Body of pancreas (tissue), 4 donors: ENCODE measurements around the gene PLEK2. TPM values are rescaled to one million over a fixed set of nuclear protein-coding genes. Genes with fewer than 3 reads are reported as not detected.
"Not testable (repeated sequence)": the region's sequence is repeated elsewhere in the genome, so short reads cannot be mapped to it uniquely, and the experiment has no call there.

Source experiments
- ATAC-seq: fragments of 150-250 bp; one replicate; pipeline ENCODE4 v1.9.1; 2016
- DNase-seq, 4 donors: peaks; one replicate each; pipeline ENCODE4 v3.0.0-alpha.2; 2019
- H3K27ac ChIP-seq, 4 donors: fragments of 200-600 bp; sonication (generic); 1 replicate in 3 of 4; 2 replicates in 1 of 4; pipeline versions ENCODE4 v1.5.1 to v1.6.1; 2016 to 2019; ENCODE audit warnings: mild to moderate bottlenecking in 1 of 4, mixed read lengths in 1 of 4, moderate library complexity in 1 of 4
- H3K27me3 ChIP-seq, 2 donors: fragments of 200-600 bp; sonication (generic); one replicate each; pipeline ENCODE4 v1.6.0; 2016; ENCODE audit warnings: mild to moderate bottlenecking in 1 of 2
- H3K36me3 ChIP-seq, 2 donors: fragments of 200-600 bp; sonication (generic); replicated peaks in 1 of 2; 2 replicates each; pipeline ENCODE4 v1.5.1; 2016; ENCODE audit warnings: low read depth in 2 of 2; ENCODE audit not compliant: insufficient read depth in 1 of 2
- H3K4me1 ChIP-seq: fragments of 200-600 bp; sonication (generic); one replicate; pipeline ENCODE4 v1.6.0; 2016
- H3K4me3 ChIP-seq, 2 donors: fragments of 200-600 bp; sonication (generic); 1 replicate in 1 of 2; 2 replicates in 1 of 2; pipeline ENCODE4 v1.5.1; 2016 to 2019
- H3K9me3 ChIP-seq, 3 donors: fragments of 200-600 bp; sonication (generic); 1 replicate in 2 of 3; 2 replicates in 1 of 3; pipeline ENCODE4 v1.5.1; 2016
- POLR2A ChIP-seq, 3 donors: fragments of 450-650 bp; IDR thresholded peaks; one replicate each; pipeline ENCODE4 v1.6.1; 2016; ENCODE audit warnings: antibody characterized with exemption in 3 of 3, mild to moderate bottlenecking in 2 of 3
- WGBS, 2 donors: methylation state at CpG; one replicate each; pipeline ENCODE4 v1.1.5; 2017; 5-methylcytosine and 5-hydroxymethylcytosine counted together
- intact Hi-C: fragments of 100-400 bp; cut with DNase I; formaldehyde crosslinking; loops from one replicate; pipeline ENCODE4 v1.15.1; 2023
- total RNA-seq, 2 donors: library from RNA; depleted of rRNA; stranded (reverse); fragments of >200 nt; gene quantifications; one replicate each; pipeline ENCODE4 v1.1.0, GENCODE V29; 2016
- TF ChIP-seq, protein P1 (sequence below), 7 experiments: fragments of 450-650 bp in 4 of 7; fragments of 200-600 bp in 3 of 7; sonication (generic) in 3 of 7; IDR thresholded peaks; one replicate each; pipeline ENCODE4 v1.5.1; 2016 to 2019; ENCODE audit warnings: antibody characterized with exemption in 7 of 7

Gene PLEK2
- total RNA-seq, 2 donors from 2014 or later: 7.5 to 9.2 TPM

DNA sequence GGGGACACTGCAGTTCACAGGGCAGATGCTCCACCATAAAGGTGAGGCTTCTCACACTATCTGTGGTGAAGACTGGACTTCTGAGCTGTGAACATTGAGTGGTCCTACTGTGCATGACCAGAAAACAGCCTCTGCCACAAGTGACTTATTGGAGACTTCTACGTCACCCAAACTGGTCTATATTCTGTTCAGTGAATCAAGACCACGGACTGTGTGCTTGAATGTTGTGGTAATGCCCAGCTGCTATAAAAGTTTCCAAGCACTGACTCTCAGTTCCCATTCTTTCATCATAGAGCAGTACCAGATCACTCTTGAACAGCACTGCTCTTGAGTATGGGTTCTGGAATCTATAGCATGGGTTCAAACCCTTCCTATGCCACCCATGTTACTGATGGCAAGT, 4.8 kb upstream of the PLEK2 start:
- DNase-seq (no peak), ATAC-seq (no peak)
- Histone ChIP-seq H3K4me1 (peaks cover 31% of the 10 kb centered on the region), H3K4me3 (no peak overlapping the region), H3K9me3 (no peaks in the 10 kb centered on the region), H3K36me3 (no peaks in the 10 kb centered on the region), H3K27me3 (no peaks in the 10 kb centered on the region), H3K27ac (no peak overlapping the region)
- no peak for TF ChIP-seq POLR2A (IDR thresholded peaks at IDR 0.05)
- TF ChIP-seq, protein P1, sequence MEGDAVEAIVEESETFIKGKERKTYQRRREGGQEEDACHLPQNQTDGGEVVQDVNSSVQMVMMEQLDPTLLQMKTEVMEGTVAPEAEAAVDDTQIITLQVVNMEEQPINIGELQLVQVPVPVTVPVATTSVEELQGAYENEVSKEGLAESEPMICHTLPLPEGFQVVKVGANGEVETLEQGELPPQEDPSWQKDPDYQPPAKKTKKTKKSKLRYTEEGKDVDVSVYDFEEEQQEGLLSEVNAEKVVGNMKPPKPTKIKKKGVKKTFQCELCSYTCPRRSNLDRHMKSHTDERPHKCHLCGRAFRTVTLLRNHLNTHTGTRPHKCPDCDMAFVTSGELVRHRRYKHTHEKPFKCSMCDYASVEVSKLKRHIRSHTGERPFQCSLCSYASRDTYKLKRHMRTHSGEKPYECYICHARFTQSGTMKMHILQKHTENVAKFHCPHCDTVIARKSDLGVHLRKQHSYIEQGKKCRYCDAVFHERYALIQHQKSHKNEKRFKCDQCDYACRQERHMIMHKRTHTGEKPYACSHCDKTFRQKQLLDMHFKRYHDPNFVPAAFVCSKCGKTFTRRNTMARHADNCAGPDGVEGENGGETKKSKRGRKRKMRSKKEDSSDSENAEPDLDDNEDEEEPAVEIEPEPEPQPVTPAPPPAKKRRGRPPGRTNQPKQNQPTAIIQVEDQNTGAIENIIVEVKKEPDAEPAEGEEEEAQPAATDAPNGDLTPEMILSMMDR (IDR thresholded peaks at IDR 0.05): no peak
- WGBS, 2 donors: 97 to 100% methylated on average over 2 of the region's 2 CpGs
- intact Hi-C loops: no loop called here

DNA sequence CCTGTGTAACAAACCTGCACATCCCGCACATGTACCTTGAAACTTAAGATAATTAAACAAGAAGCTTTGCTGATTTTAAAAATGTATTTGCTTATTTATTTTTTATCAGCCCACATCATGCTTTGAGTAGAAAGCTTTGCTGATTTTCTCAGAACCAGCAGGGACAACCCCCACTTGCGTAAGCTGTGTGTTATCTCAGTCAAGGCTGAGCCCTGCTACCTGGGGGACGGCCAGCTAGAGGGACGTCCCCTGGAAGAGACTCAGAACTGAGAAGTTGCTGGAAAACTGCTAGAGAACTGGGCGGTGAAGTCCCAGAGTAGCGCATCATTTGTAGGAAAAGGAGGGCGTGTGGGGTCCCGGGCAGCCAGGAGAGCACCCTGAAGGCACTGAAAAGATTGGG, 4.1 kb upstream of the PLEK2 start:
- DNase-seq: peak; percentile 52 to 79 (median 70)
- no peaks in the 10 kb centered on the region for H3K36me3 ChIP-seq
- no peaks in the 10 kb centered on the region for H3K27me3 ChIP-seq
- peak; percentile 64 for ATAC-seq
- H3K27ac ChIP-seq: no peak overlapping the region
- no peak overlapping the region for H3K4me3 ChIP-seq
- TF ChIP-seq POLR2A (IDR thresholded peaks at IDR 0.05): no peak
- TF ChIP-seq, protein P1 (IDR thresholded peaks at IDR 0.05): no peak
- intact Hi-C loops: no loop called here
- H3K4me1 ChIP-seq: peaks cover 37% of the 10 kb centered on the region
- WGBS, 2 donors: 26 to 33% methylated on average over 8 of the region's 8 CpGs
- H3K9me3 ChIP-seq: no peaks in the 10 kb centered on the region

DNA sequence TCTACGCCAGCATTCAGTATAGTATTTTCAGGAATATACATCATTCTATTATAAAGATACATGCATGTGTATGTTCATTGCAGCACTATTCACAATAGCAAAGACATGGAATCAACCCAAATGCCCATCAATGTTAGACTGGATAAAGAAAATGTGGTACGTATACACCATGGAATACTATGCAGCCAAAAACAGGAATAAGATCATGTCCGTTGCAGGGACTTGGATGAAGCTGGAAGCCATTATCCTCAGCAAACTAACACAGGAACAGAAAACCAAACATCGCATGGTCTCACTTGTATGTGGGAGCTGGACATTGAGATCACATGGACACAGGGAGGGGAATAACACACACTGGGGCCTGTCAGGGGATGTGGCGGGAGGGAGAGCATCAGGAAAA, 3.6 kb upstream of the PLEK2 start:
- H3K9me3 ChIP-seq, intact Hi-C loops: not testable (repeated sequence)
- WGBS, 2 donors: 79 to 83% methylated on average over 5 of the region's 5 CpGs

DNA sequence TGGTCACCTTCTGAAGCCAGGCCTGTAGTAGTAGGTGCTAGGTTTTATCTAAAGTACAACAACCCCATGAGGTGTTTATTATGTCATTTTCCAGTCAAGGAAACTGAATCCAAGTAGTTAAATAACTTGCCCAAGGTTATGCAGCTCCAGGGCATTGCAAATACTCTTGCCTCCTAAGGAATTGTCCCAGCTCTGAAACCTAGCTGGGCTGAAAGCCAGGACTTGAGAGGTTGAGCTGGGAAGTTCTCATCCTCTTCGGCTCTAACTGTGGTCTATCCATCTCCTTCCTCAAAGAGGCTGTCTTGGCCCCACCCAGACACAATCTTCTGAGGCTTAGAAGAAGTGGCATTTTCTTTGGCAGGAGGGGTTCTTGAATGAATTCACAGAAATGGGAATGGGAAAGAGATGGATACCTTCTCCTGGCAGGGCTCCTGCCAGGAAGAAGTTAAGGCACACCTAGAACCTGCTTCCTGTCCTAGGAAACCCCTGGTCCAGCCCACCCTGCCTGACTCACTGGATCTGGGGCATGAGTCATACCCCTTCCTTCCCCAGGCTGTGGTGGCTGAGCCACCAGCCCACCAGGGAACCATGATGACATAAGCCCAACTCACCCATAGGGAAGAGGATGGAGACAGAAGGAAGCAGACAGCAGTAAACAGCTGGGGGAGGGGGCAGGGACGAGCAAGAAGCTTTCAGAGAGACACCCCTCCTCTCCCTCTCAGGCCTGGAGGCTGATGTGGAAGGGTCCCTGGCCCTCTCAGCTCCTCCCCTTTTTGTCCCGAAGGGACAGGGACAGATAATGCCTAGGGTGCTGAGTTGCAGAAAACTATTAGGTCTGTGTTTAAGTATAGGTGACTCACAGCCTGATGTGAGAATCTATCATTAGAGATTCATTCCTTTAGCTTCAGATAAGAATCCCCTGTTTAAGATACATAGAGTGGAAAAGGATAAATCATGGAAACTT, 2.1 kb upstream of the PLEK2 start:
- WGBS, 2 donors: 35 to 53% methylated on average over 2 to 3 of the region's 3 CpGs
- intact Hi-C loops: no loop called here
- Histone ChIP-seq H3K27ac (no peak overlapping the region), H3K27me3 (no peaks in the 10 kb centered on the region), H3K4me1 (peaks cover 38% of the 10 kb centered on the region), H3K4me3 (no peak overlapping the region), H3K36me3 (no peaks in the 10 kb centered on the region), H3K9me3 (no peaks in the 10 kb centered on the region)
- DNase-seq (peak in 1 of 4 donors; percentile 40), ATAC-seq (no peak)
- TF ChIP-seq POLR2A (IDR thresholded peaks at IDR 0.05): no peak
- TF ChIP-seq, protein P1 (IDR thresholded peaks at IDR 0.05): no peak

More for the DNA sequence above, 3.6 kb upstream of the PLEK2 start:
- ATAC-seq, H3K36me3 ChIP-seq, H3K27me3 ChIP-seq, H3K27ac ChIP-seq, DNase-seq, H3K4me3 ChIP-seq: not testable (repeated sequence)
- peaks cover 38% of the 10 kb centered on the region for H3K4me1 ChIP-seq

DNA sequence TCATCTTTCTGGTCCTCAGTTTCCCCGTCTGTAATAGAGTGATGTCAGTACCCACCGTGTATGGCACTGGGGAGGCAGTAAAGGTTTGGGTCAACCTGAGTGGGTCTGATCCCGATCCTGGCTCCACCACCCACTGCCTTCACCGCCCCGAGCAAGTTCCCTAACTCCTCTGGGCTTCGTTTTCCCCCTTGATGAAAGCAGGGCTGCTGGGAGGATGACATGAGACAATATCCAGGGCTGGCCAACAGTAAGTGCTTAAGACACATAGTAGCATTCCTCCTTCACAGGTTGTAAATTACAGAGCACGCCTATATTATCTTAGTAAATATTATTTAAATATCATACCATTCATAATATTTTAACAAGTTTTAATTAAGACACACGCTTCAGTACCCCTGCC, 595 bp downstream of the PLEK2 start:
- no peaks in the 10 kb centered on the region for H3K27me3 ChIP-seq
- H3K27ac ChIP-seq: peak overlapping the region in 1 of 4 donors; percentile 36
- no peak overlapping the region for H3K4me3 ChIP-seq
- intact Hi-C loops: no loop called here
- TF ChIP-seq POLR2A (IDR thresholded peaks at IDR 0.05): no peak
- TF ChIP-seq, protein P1 (IDR thresholded peaks at IDR 0.05): no peak
- H3K9me3 ChIP-seq: no peaks in the 10 kb centered on the region
- H3K36me3 ChIP-seq: no peaks in the 10 kb centered on the region
- 66 to 71% methylated on average over 8 of the region's 8 CpGs for WGBS, 2 donors
- H3K4me1 ChIP-seq: peaks cover 34% of the 10 kb centered on the region
- DNase-seq: no peak
- ATAC-seq: no peak
